HG03095 (cell line): ENCODE data around the gene RASA1.
"Not testable (repeated sequence)": the region's sequence is repeated elsewhere in the genome, so short reads cannot be mapped to it uniquely, and the experiment has no call there.

Source experiments
- ATAC-seq: cut with Tn5 transposase; IDR thresholded peaks from one replicate; pipeline ENCODE4 v1.9.1; 2021; ENCODE audit warnings: moderate library complexity; ENCODE audit not compliant: unreplicated experiment

Gene RASA1

GRCh38 chr5:87267574-87268125 lies at the start of gene RASA1:
RASA1 (plus strand) TSS chr5:87267883; CDS start chr5:87268452, 569 bp downstream.
- peak; percentile 45 for ATAC-seq

- ATAC-seq, result no peak
Measured at GRCh38 chr5:87229780-87230179, 37.9 kb upstream of the RASA1 start.

GRCh38 chr5:87231037-87231808 lies 36.5 kb upstream of the RASA1 start:
- peak; percentile 95 for ATAC-seq

GRCh38 chr5:87233143-87233542 lies 34.5 kb upstream of the RASA1 start:
- no peak for ATAC-seq

- no peak for ATAC-seq
Measured at GRCh38 chr5:87241555-87241954, 26.1 kb upstream of the RASA1 start.

- no peak for ATAC-seq
Measured at GRCh38 chr5:87242242-87242641, 25.4 kb upstream of the RASA1 start.

- ATAC-seq, result no peak
Measured at GRCh38 chr5:87243161-87243844, 24.4 kb upstream of the RASA1 start.

GRCh38 chr5:87245451-87245850 lies 22.2 kb upstream of the RASA1 start:
- ATAC-seq, result no peak

- no peak for ATAC-seq
Measured at GRCh38 chr5:87246061-87246460, 21.6 kb upstream of the RASA1 start.

GRCh38 chr5:87252283-87252605 lies 15.4 kb upstream of the RASA1 start:
- no peak for ATAC-seq

- no peak for ATAC-seq
Measured at GRCh38 chr5:87254035-87254434, 13.6 kb upstream of the RASA1 start.

- ATAC-seq, result no peak
Measured at GRCh38 chr5:87258507-87258906, 9.2 kb upstream of the RASA1 start.

- no peak for ATAC-seq
Measured at GRCh38 chr5:87260604-87261192, 7.0 kb upstream of the RASA1 start.

GRCh38 chr5:87263498-87263897 lies 4.2 kb upstream of the RASA1 start:
- ATAC-seq, result no peak

- peak; percentile 5 for ATAC-seq
Measured at GRCh38 chr5:87266914-87267573, 639 bp upstream of the RASA1 start.

- ATAC-seq, result peak; percentile 49
Measured at GRCh38 chr5:87268126-87268969, 665 bp downstream of the RASA1 start.

GRCh38 chr5:87268970-87269377 lies 1.3 kb downstream of the RASA1 start:
- no peak for ATAC-seq

- ATAC-seq, result not testable (repeated sequence)
Measured at GRCh38 chr5:87270888-87271287, 3.2 kb downstream of the RASA1 start.

- ATAC-seq, result no peak
Measured at GRCh38 chr5:87276655-87277054, 9.0 kb downstream of the RASA1 start.

GRCh38 chr5:87277279-87277835 lies 9.7 kb downstream of the RASA1 start:
- no peak for ATAC-seq
